CD4-positive, alpha-beta T cell (primary cell): ENCODE results near the gene CDC42EP3. TPM values are rescaled to one million over a fixed set of nuclear protein-coding genes. Genes with fewer than 3 reads are reported as not detected.

Source experiments
- ATAC-seq: fragments of 200-7000 bp; cut with Tn5 transposase; one replicate; pipeline ENCODE4 v1.10.0; 2022; ENCODE audit warnings: mild to moderate bottlenecking; ENCODE audit not compliant: poor library complexity
- CTCF ChIA-PET: fragments of 350-600 bp; sonication (Branson Sonifier 250); formaldehyde crosslinking; loops from one replicate; lab custom pipeline; 2021; ENCODE audit warnings: antibody characterized with exemption, inconsistent platforms; lab: Charles Lee
- POLR2A ChIA-PET: fragments of 350-600 bp; sonication (Branson Sonifier 250); formaldehyde crosslinking; loops from one replicate; lab custom pipeline; 2021; ENCODE audit warnings: antibody characterized with exemption, inconsistent platforms; lab: Charles Lee
- DNase-seq, 14 experiments: peaks; one replicate each; pipeline ENCODE4 v3.0.0-alpha.2; 2013 to 2020; ENCODE audit warnings: mixed read lengths in 2 of 14
- H3K27ac ChIP-seq, 2 donors: one replicate each; pipeline versions ENCODE4 v1.5.1 to v1.7.0; 2013; ENCODE audit warnings: low read length in 2 of 2, low read depth in 1 of 2, mild to moderate bottlenecking in 1 of 2
- H3K27me3 ChIP-seq, 2 experiments: 1 replicate in 1 of 2; 2 replicates in 1 of 2; pipeline versions ENCODE4 v1.6.1 to v1.7.0; 2013; ENCODE audit warnings: low read length in 2 of 2, control low read depth in 1 of 2, mild to moderate bottlenecking in 1 of 2, moderate library complexity in 1 of 2; ENCODE audit not compliant: insufficient read depth in 2 of 2, control insufficient read depth in 1 of 2
- H3K36me3 ChIP-seq: one replicate; pipeline ENCODE4 v1.6.1; 2013; ENCODE audit warnings: low read length, control low read depth; ENCODE audit not compliant: insufficient read depth
- H3K4me1 ChIP-seq: one replicate; pipeline ENCODE4 v1.6.1; 2013; ENCODE audit warnings: low read length, control low read depth; ENCODE audit not compliant: insufficient read depth
- H3K4me3 ChIP-seq: one replicate; pipeline ENCODE4 v1.5.1; 2013; ENCODE audit warnings: mild to moderate bottlenecking, low read length, moderate library complexity
- H3K9me3 ChIP-seq, 2 experiments: 1 replicate in 1 of 2; 2 replicates in 1 of 2; pipeline versions ENCODE4 v1.6.1 to v1.7.0; 2013; ENCODE audit warnings: low read length in 2 of 2, mild to moderate bottlenecking in 2 of 2, control low read depth in 1 of 2, moderate library complexity in 1 of 2; ENCODE audit not compliant: control insufficient read depth in 1 of 2, insufficient read depth in 1 of 2
- H3K27ac Mint-ChIP-seq: one replicate; pipeline ENCODE4 v1.8.0; 2020; ENCODE audit warnings: mixed read lengths
- H3K27me3 Mint-ChIP-seq: one replicate; pipeline ENCODE4 v1.8.0; 2021; ENCODE audit warnings: mixed read lengths
- H3K36me3 Mint-ChIP-seq: one replicate; pipeline ENCODE4 v1.8.0; 2021; ENCODE audit warnings: low read depth, mixed read lengths
- H3K4me1 Mint-ChIP-seq: one replicate; pipeline ENCODE4 v1.8.0; 2021; ENCODE audit warnings: low read depth, mixed read lengths
- H3K4me3 Mint-ChIP-seq: one replicate; pipeline ENCODE4 v1.8.0; 2020; ENCODE audit warnings: mild to moderate bottlenecking, mixed read lengths
- H3K9me3 Mint-ChIP-seq: one replicate; pipeline ENCODE4 v1.8.0; 2020; ENCODE audit warnings: mixed read lengths
- intact Hi-C, 2 experiments: fragments of 100-400 bp; cut with DNase I in 1 of 2; cut with micrococcal nuclease in 1 of 2; formaldehyde crosslinking; loops; one replicate each; pipeline versions ENCODE4 v1.15.1 to v1.9.0; 2023 to 2025; cut with DNase I, micrococcal nuclease
- total RNA-seq, 174 experiments: library from RNA in 2 of 174; stranded (reverse) in 2 of 174; gene quantifications; one replicate each; pipeline ENCODE4 v1.2.3 and lab custom pipeline; 2021 to 2026
- TF ChIP-seq, protein P1 (sequence below): fragments of 200-600 bp; IDR thresholded peaks from one replicate; pipeline ENCODE4 v1.8.0; 2022; ENCODE audit warnings: antibody characterized with exemption, mild to moderate bottlenecking

The CDC42EP3 gene
- total RNA-seq, 2 experiments from 2014 or later = 20.6 to 24.1 TPM

- H3K27me3 ChIP-seq = no peaks in the 10 kb centered on the region
- H3K9me3 ChIP-seq = no peaks in the 10 kb centered on the region
- Mint-ChIP-seq H3K4me1 (peaks cover 6% of the 10 kb centered on the region), H3K27me3 (no peaks in the 10 kb centered on the region), H3K4me3 (no peak overlapping the region), H3K9me3 (no peaks in the 10 kb centered on the region), H3K36me3 (no peaks in the 10 kb centered on the region), H3K27ac (no peak overlapping the region)
- no peak for ATAC-seq
- no peak for DNase-seq
- no peaks in the 10 kb centered on the region for H3K36me3 ChIP-seq
- TF ChIP-seq, protein P1, sequence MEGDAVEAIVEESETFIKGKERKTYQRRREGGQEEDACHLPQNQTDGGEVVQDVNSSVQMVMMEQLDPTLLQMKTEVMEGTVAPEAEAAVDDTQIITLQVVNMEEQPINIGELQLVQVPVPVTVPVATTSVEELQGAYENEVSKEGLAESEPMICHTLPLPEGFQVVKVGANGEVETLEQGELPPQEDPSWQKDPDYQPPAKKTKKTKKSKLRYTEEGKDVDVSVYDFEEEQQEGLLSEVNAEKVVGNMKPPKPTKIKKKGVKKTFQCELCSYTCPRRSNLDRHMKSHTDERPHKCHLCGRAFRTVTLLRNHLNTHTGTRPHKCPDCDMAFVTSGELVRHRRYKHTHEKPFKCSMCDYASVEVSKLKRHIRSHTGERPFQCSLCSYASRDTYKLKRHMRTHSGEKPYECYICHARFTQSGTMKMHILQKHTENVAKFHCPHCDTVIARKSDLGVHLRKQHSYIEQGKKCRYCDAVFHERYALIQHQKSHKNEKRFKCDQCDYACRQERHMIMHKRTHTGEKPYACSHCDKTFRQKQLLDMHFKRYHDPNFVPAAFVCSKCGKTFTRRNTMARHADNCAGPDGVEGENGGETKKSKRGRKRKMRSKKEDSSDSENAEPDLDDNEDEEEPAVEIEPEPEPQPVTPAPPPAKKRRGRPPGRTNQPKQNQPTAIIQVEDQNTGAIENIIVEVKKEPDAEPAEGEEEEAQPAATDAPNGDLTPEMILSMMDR = no peak
- ChIA-PET POLR2A (interaction anchor here (0.6 kb wide), 1 partner anchor 93 kb away, joined by 3 read pairs; no protein-coding TSS in a partner anchor), CTCF (no interaction called here)
- intact Hi-C loops = no loop called here
- no peak overlapping the region for H3K27ac ChIP-seq
- no peaks in the 10 kb centered on the region for H3K4me1 ChIP-seq
- no peak overlapping the region for H3K4me3 ChIP-seq
Measured at GRCh38 chr2:37689751-37690150, 18.3 kb upstream of the CDC42EP3 start.

GRCh38 chr2:37688771-37689468 is 17.5 kb upstream of the CDC42EP3 start:
- H3K9me3 Mint-ChIP-seq = no peaks in the 10 kb centered on the region
- no peak for ATAC-seq
- peaks cover 14% of the 10 kb centered on the region for H3K4me1 Mint-ChIP-seq
- Histone ChIP-seq H3K36me3 (no peaks in the 10 kb centered on the region), H3K4me1 (no peaks in the 10 kb centered on the region), H3K9me3 (no peaks in the 10 kb centered on the region), H3K27me3 (no peaks in the 10 kb centered on the region), H3K4me3 (no peak overlapping the region), H3K27ac (no peak overlapping the region)
- CTCF ChIA-PET = no interaction called here
- H3K36me3 Mint-ChIP-seq = no peaks in the 10 kb centered on the region
- no peak overlapping the region for H3K4me3 Mint-ChIP-seq
- DNase-seq = no peak
- intact Hi-C loops = no loop called here
- H3K27me3 Mint-ChIP-seq = no peaks in the 10 kb centered on the region
- TF ChIP-seq, protein P1 = no peak
- POLR2A ChIA-PET = no interaction called here
- H3K27ac Mint-ChIP-seq = no peak overlapping the region

DNA sequence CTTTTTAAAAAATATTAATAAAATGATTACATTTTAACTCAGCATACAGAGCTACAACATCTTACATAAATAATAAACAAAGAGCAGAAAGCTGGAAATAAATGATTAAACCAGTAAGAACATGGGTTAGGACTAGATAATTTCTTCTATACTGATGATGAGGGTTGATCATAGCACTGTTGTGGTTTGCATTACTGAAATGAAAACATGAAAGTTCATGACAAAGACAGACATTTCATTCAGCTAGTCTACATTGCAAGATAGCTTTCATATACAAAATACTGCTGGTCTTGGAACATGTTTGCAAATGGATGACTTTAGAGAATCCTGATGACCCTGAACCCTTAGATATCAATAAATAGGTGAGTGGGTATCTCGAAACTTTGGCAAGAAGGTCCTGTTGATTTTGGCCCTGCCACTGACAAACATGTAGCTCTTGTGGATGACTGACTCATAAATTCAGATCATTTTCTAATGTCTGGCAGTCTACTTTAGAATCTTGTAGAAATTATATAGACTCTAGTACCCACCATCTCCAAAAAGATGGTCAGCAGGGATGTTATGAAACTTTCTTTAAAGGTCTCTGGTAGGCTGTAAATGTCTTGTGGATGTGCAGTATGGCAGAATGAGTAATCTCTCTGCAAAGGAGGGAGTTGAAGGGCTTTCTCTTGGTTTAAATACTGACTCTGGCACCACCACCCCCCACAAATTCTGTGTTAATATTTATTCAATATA is 15.5 kb upstream of the CDC42EP3 start:
- Histone ChIP-seq H3K4me1 (peaks cover 9% of the 10 kb centered on the region), H3K4me3 (no peak overlapping the region), H3K36me3 (no peaks in the 10 kb centered on the region), H3K27me3 (no peaks in the 10 kb centered on the region), H3K27ac (no peak overlapping the region), H3K9me3 (no peaks in the 10 kb centered on the region)
- no peak overlapping the region for H3K27ac Mint-ChIP-seq
- ATAC-seq (no peak), DNase-seq (no peak)
- CTCF ChIA-PET = no interaction called here
- H3K4me3 Mint-ChIP-seq = no peak overlapping the region
- POLR2A ChIA-PET = interaction anchor here (1.0 kb wide), 1 partner anchor 15 kb away, joined by 3 read pairs; no protein-coding TSS in a partner anchor
- TF ChIP-seq, protein P1 = no peak
- no peaks in the 10 kb centered on the region for H3K36me3 Mint-ChIP-seq
- H3K27me3 Mint-ChIP-seq = no peaks in the 10 kb centered on the region
- H3K4me1 Mint-ChIP-seq = peaks cover 33% of the 10 kb centered on the region
- intact Hi-C loops = no loop called here
- peaks cover 6% of the 10 kb centered on the region for H3K9me3 Mint-ChIP-seq
